HG03469 (cell line): ENCODE measurements around the gene PTDSS2.

Source experiments
- ATAC-seq: cut with Tn5 transposase; IDR thresholded peaks from one replicate; pipeline ENCODE4 v1.9.1; 2021; ENCODE audit warnings: mild to moderate bottlenecking, moderate library complexity, moderate number of reproducible peaks; ENCODE audit not compliant: unreplicated experiment

Gene PTDSS2

DNA sequence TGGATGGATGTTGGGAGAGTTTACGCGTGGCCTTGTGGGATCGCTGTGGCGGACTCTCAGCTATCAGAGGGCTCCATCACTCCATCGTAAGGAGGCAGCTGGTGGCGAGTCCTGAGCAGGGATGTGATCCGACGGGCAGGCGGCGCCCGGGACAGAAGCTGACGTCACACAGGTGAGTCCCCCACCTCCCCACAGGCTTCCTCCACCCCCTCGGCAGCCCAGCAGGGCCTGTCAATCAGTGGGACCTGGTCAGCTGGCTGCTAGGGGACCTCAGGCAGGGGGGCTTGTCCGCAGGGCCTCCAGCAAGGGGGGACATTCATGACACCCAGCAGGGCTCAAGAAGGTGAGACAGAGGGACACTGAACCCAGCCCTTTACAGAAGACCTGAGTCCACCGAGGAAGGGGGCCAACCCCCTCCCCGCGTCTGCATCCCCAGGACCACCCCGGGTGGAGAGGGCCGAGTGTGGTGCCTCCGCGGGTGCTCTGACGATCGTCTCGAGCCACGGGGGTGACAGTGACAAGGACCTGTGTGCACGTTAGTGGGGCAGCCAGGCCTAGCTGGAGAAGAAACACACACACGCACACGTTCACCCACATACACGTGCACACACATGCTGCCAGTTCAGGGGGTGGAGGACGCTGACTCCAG, 78.2 kb downstream of the PTDSS2 start:
- no peak for ATAC-seq

DNA sequence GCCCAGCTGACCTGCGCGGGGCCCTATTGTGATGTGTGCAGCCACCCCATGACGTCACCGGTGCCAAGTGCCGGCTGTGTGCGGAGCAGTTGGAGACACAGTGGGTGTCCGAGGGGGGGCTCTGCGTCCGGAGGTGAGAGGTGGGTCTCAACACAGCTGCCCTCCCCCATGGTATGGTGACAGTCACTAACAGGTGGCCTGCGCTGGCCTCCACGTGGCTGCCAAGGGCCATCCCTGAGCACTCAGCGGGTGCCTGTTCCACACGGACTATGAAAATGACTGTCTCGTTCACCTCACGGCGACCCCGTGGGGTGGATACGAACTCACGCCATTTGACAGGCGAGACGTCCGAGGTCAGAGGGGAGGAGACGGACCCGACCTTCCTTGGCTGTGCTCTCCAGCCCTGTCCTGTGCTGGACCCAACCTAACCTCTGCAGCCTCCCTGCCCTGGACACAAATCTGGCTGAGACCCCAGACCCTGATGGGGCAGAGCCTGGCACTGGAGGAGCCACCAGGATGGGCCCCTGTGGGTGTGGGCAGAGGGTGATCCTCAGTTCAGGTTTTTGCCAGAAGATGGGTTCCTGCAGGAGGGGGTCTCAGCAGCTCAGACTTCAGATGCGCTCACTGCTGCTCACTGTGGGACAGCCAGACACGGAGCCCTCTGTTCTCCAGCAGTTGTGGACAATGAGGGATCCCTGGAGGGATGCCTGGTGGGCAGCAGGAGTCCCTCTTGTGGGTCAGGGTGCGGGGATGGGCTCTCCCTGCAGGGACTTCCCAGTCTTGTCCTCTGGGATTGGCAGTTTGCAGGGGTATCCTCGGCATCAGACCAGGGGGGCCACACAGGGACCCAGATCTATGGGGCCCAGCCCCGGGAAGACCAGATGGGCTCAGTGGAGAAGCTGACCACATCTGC, 79.0 kb downstream of the PTDSS2 start:
- ATAC-seq: no peak

- no peak for ATAC-seq
These were observed 79.8 kb downstream of the PTDSS2 start for GRCh38 chr11:529728-530411.

GRCh38 chr11:530960-531831, 81.1 kb downstream of the PTDSS2 start:
- ATAC-seq: no peak

DNA sequence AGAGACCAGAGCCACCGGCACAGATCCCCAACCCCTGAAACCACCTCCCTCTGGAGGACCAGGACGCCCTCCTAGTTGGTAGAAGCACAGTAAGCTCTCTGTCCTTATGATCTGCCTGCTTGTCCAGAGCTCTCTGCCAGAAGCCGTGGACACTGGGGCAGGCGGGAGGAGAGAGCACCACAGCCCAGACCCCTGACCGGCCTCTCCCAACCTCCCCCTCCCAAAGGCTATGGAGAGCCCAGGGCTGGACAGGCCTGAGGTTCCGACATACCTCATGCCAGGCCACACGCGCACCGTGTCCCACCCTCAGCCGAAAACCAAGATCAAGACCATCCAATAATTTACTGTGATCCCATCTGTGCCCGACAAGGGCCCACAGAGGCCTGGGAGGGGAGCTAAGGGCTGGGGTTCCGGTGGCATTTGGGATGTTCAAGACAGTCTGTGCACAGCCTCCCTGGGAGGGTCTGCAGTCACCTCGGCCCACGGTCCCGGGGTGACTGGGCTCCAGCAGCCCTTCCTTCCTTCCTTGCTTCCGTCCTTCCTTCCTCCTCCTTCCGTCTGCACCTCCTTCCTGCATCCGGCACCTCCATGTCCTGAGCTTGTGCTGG, 81.9 kb downstream of the PTDSS2 start:
- ATAC-seq: no peak

GRCh38 chr11:532527-532985, 82.5 kb downstream of the PTDSS2 start:
- ATAC-seq: no peak

DNA sequence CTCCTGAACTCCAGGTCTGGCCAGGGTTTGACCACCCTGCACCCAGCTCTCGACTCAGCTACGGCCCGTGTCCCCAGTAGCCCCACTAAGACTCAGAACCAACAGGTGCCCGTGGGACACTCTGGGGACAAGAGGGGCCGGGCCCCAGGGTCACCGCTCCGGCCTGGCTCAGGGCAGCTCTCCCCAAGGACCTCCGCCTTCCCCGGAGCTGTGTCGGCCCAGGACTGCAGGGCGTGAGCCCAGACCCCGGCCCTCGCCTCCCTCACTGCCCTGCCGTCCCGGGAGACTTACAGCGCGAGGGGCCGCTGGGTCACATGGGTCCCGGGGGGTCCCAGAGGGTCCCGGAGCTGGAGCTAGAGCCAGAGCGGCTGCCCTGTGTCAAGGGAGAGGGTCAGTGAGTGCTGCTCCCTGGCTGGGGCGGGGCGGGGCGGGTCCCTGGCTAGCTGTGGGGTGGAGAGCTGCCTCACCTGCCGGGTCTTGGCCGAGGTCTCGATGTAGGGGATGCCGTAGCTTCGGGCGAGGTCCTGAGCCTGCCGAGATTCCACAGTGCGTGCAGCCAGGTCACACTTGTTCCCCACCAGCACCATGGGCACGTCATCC, 83.0 kb downstream of the PTDSS2 start:
- no peak for ATAC-seq

GRCh38 chr11:533586-534395, 83.7 kb downstream of the PTDSS2 start:
- ATAC-seq: no peak

DNA sequence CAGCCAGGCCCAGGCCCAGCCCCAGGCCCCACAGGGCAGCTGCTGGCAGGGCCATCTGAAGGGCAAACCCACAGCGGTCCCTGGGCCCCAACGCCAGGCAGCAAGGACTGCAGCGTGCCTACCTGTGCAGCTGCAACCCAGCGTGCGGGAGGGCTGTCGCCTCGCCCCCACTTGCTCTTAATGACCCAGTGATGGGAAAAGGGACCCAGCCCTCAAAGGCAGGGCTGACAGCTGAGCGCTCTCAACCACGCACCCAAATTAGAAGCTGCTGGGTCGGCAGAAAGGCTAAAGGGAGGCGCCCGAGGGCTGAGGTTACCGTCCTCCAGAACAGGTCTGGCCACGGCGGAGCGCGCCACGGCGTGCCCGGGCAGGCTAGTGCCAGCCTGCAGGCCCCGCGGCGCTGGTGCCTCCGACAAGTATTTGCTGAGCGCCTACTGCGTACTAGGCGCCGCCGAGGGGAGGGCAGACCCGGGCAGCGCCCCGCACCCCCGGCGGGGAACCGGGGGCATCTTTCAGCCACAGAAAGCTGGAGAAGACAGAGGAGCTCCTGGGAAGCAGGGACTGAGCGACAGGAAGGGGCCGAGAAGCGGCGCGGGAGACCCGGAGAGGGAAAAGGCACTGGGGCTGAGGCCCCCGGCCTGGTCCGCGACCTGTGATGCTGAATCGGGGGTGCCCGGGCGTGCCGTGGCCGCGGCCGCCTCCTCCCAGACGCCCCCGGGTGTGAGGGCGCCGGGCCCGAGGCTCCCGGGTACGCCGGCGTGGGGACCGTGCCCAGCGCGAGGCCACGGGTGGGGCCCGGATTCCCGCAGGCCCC, 84.5 kb downstream of the PTDSS2 start:
- no peak for ATAC-seq

DNA sequence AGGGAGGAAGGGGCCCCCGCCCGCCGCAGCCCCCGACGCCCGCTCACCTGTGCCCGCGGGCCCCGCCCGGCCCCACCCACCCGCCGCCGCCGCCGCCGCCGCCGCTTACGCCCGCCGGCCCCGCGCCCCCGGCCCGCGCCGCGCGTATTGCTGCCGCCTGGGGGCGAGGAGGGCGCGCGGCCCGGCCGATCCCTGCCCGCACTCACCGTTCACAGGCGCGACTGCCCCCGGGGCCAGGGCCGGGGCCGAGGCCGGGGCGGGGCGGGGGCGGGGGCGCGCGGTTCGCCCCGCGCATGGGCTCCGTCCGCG, 85.1 kb downstream of the PTDSS2 start:
- ATAC-seq: no peak

GRCh38 chr11:535519-536454, 85.7 kb downstream of the PTDSS2 start, which contains the start of gene HRAS:
TSS of gene HRAS (minus strand) at chr11:535576.
- peak; percentile 47 for ATAC-seq

- peak; percentile 36 for ATAC-seq
These were observed 87.0 kb downstream of the PTDSS2 start, which contains the start of gene LRRC56 for GRCh38 chr11:536841-537621. TSS of gene LRRC56 (plus strand) at chr11:537527. CDS start at chr11:540685, 3,158 bp downstream.

DNA sequence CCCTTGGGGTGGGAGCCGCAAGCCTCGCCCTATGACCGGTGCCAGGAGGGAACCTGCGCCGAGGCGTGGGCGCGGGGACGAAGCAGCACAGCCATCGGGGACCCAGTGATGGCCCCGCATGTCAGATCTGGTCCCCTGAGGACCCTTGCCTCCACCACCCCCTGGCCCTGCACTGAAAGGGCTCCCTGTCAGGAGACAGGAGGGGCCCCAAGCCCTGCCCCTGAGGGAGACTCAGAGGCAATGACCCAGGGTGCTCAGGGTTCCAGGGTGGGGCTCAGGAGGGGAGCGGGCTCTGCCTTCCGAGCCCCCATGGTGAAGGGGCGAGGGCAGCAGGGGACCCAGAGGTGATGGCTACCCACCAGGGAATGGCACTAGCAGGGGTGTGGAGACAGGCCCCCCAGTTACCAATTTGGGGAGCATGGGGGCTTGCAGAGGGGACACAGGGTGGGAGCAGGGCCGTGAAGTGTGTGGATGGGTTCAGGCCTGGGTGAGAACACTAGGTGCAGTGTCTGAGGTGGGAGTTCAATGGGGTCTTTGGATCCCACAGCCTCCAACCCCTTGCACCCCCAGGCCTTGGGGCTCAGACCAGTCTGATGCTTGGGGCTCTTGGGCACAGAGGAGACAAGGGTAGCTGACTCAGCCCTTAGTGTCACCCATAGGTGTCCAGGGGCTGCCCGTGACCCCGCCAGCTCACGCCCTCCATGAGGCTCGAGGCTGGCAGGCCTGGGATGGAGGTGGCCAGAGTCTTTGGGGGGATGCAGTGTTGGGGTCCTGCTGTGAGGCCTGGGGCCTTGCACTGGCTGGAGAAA, 87.7 kb downstream of the PTDSS2 start:
- no peak for ATAC-seq

DNA sequence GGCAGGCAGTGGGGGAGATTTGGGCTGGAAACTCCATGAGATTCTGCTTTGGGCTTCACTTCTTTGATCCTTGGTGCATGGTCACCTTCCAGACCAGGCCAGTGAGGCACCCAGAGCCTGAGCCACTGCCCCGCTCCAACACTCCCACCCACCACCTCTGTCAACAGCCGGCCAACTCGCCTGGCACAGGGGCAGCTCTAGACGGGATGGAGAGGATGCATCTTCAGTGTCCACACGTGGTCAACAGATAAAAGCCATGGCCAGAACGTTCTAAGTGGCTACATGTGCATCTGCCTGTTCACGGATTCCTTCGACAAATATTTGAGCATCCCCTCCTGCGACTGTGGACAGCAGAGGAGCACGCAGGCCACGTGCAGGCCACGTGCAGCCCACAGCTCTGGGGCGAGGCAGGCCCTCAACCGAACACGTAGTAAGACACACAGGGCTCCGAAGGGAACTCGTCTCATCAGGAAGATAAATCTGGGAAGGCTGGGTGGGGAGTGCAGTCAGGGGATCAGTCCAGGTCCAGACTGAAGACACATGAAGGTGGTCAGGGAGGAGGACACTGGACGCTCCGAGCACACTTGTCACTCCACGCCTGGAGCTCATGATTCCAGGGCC, 88.5 kb downstream of the PTDSS2 start:
- no peak for ATAC-seq

DNA sequence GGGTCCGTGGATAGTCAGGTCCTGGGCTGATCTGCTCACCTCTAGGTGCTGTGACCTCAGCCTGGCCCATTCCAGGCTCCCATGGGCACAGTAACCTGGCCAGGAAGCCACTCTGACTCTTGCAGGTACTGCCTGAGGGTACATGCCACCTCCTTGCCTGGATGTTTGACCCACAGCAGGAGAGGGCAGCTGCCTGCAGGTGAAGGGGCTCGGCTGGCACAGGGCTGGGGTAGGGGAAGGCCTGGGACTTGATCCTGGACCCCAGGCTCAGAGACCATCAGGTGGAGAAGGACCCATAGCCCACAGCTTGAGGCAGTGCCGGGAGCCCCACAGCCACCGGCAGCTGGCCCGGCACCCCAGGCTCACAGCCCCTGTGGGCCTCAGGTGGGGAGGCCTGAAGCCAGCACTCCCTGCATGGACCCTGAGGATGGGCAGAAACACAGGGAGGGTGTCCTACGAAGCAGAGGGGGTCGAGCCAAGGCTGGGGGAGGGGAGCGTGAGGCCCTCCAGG, 89.9 kb downstream of the PTDSS2 start:
- ATAC-seq: no peak
